Mesodermal cell (in vitro differentiated cells): Measurements from ENCODE around the gene C1orf116.

Experiments used
- H3K27ac ChIP-seq: 2 replicates; pipeline ENCODE4 v1.7.0; 2013; ENCODE audit warnings: mild to moderate bottlenecking, low read depth, low read length, moderate library complexity; ENCODE audit not compliant: severe bottlenecking
- H3K36me3 ChIP-seq: 2 replicates; pipeline ENCODE4 v1.7.1; 2013; ENCODE audit warnings: mild to moderate bottlenecking, low read length, moderate library complexity; ENCODE audit not compliant: control insufficient read depth, insufficient read depth
- H3K4me1 ChIP-seq: one replicate; pipeline ENCODE4 v1.7.1; 2013; ENCODE audit warnings: mild to moderate bottlenecking, low read length; ENCODE audit not compliant: insufficient read depth, control insufficient read depth, poor library complexity, severe bottlenecking
- H3K4me3 ChIP-seq: 2 replicates; pipeline ENCODE4 v1.7.0; 2013; ENCODE audit warnings: low read length, control low read depth, mild to moderate bottlenecking; ENCODE audit not compliant: insufficient read depth, poor library complexity, severe bottlenecking; ENCODE audit errors: extremely low read depth
- H3K9me3 ChIP-seq: 2 replicates; pipeline ENCODE4 v1.7.1; 2013; ENCODE audit warnings: mild to moderate bottlenecking, low read length, moderate library complexity; ENCODE audit not compliant: control insufficient read depth
- WGBS, 2 experiments: methylation state at CpG; one replicate each; pipeline ENCODE4 v1.1.5; 2013; ENCODE audit warnings: missing lambda C conversion rate in 2 of 2; ENCODE audit not compliant: insufficient coverage in 2 of 2; 5-methylcytosine and 5-hydroxymethylcytosine counted together

The C1orf116 gene

DNA sequence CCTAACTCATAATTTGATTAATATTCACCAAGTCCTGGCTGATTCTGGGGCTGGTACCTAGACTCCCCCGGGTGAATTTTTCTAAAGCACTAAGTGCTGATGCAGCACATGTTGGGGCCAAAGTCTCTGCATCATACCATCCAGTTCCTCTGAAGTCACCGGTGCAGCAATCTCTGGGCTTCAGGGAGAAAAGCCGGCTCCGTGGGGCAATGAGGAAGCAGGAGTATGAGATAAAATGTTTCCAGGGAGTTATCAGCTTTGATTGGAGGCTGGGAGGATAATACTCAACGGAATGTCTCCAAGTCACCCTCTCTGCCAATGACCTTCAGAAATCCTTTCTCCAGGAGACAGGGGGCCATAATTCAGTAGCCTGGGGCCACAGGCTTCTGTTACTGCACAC lies 63.5 kb downstream of the C1orf116 start:
- H3K27ac ChIP-seq, result no peak overlapping the region
- 89 to 90% methylated on average over 1 to 2 of the region's 5 CpGs for WGBS, 2 experiments
- no peaks in the 10 kb centered on the region for H3K9me3 ChIP-seq
- no peak overlapping the region for H3K4me3 ChIP-seq
- no peaks in the 10 kb centered on the region for H3K36me3 ChIP-seq
- no peaks in the 10 kb centered on the region for H3K4me1 ChIP-seq
